HUDEP-2 (cell line): ENCODE results near the gene FAIM.
"Not testable (repeated sequence)": the region's sequence is repeated elsewhere in the genome, so short reads cannot be mapped to it uniquely, and the experiment has no call there.

ENCODE experiments used
- DNase-seq, 76 experiments: peaks; one replicate each; lab custom pipeline; 2025; ENCODE audit not compliant: unreplicated experiment in 76 of 76; lab: John Stamatoyannopoulos, UW

FAIM gene

DNA sequence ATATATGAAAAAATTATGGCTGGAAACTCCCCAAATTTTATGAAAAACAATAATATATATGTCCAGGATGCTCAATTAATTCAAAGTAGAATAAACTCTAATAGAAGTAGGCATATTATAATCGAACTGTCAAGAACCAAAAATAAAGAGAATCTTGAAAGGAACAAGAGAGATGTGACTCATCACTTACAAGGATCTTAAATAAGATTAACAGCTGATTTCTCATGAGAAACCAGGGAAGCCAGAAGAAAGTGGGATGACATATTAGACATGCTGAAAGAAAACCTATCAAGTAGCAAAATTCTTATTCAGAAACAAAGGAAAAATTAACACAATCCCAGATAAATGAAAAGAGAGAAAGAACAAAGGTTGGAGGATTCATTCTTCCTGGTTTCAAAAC is 66.8 kb downstream of the FAIM start:
- no peak for DNase-seq

DNA sequence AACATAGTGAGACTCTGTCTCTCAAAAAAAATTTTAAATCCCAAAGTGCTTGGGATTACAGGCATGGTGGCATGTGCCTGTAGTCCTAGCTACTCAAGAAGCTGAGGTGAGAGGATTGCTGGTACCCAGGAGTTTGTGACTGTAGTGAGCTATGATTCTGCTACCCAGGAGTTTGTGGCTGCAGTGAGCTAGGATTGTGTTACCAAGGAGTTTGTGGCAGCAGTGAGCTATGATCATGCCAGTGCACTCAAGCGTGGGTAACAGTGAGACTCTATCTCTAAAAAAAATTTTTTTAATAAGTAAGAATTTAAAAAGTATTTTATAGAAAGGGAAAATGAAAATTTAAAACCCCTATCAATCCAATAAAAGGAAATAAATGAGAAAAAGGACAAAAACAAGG is 69.5 kb downstream of the FAIM start:
- DNase-seq, result no peak

DNA sequence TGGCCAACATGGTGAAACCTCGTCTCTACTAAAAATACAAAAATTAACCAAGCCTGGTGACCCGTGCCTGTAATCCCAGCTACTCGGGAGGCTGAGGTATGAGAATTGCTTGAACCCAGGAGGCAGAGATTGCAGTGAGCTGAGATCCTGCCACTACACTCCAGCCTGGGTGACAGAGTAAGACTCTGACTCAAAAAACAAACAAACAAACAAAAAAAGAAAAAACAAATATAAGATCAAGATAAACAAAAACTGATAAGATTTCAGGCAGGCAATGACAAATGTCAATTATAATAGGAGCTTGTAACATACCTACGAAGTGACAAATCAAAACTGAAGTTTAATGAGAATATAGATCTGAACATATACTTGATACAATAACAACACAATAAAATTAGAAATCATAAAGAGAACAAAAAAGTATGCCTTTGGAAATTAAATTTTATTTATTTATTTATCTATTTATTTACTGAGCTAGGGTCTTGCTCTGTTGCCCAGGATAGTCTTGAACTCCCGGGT is 70.4 kb downstream of the FAIM start:
- no peak for DNase-seq

DNA sequence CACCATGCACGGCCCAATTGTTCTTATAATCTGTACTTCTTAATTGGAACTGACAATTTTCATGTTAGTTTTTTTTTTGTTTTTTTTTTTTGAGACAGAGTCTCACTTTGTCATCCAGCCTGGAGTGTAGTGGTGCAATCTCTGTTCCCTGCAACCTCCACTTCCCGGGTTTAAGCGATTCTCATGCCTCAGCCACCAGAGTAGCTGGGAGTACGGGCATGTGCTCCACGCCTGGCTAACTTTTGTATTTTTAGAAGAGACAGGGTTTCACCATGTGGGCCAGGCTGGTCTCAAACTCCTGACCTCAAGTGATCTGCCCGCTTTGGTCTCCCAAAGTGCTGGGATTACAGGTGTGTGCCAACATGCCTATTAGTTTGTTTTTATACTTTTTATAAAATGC is 72.4 kb downstream of the FAIM start:
- DNase-seq, result not testable (repeated sequence)

DNA sequence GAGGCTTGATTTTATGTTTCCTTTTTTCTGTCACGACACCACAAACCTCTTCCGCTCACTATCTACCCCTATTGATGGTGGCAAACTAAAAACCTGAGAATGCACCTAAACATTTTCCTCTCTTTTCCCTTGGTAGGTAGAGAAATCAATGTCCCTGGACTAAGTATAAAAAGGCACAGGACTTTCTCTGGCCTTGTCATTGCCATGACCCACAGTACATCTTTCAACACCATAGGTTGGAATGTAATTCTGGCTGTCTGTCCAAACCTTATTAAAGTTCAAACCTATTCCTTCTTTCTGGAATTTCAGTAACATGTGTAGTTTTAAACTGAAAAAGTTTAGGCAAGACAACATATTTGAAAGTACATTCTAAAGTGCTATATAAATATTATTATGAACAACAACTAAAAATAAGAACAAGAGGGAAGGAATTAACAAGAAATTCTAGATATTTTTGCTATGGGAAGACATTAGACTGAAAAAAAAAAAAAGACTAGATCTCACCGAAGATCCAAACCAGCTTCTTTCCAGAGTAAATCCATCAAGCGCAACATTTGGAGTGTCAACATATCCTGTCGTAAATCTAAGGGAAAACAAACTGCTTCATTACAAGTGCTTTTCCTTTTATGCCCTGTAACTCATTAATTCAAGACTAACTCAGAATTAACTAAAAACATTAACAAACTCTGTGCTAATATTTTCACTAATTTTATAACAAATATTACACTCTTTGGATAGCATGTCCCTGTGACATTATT is 73.1 kb downstream of the FAIM start:
- DNase-seq, result no peak

DNA sequence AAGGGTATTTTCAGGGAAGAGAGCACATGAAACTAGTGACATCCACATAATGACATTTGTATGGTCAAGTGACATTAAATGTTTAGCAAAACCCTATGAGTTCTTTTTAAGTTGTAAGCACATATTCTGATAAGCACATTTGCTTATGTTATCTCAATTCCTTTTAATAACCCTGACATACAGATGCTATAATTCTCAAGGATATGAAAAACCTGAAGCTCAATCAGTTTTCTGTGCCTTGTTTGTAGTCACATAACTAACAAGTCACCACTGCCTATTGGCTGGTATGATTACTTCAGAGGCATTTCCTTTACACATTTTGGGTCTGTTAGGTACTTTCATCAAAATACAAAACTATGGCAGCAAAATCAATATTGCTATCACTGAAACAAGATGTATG is 74.1 kb downstream of the FAIM start:
- no peak for DNase-seq
